ENCODE measurements around the gene SPTBN5. TPM values are rescaled to one million over a fixed set of nuclear protein-coding genes. Genes with fewer than 3 reads are reported as not detected.

SPTBN5 gene
- total RNA-seq, 1 experiment from 2014 or later, result 0.64 TPM

DNA sequence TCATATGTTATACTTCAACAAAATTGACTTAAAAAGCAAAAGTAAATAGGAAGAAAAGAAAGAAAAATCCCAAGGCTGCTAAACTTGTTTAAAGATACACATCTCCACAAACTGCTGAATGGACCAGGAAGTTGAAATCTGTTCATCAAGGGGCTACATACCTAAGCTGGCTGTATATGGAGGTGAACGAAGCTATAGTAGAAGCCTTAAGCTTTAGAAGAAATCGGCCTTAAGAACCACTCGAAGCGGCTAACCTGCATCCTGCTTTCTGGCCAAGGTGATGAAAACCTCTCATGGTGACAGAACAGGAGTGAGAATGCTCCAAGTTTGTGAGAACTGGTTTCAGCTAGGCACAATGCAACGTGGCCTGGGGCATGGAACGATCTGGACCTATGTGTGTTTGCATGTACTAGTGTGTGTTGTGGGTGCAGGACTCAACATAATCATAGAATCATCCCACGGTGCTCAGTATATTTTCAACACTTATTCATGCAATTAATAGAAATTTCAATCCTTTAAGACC, 31.3 kb upstream of the SPTBN5 start:
- H3K27me3 Mint-ChIP-seq (ENCODE audit: unreplicated experiment), result no peaks in the 10 kb centered on the region
- peaks cover 18% of the 10 kb centered on the region for H3K36me3 Mint-ChIP-seq (ENCODE audit: insufficient read depth, unreplicated experiment)
- BruUV-seq (replicated peaks), result no TSS peak
- no peak overlapping the region for H3K27ac Mint-ChIP-seq (ENCODE audit: unreplicated experiment)
- TF ChIP-seq, protein P1, sequence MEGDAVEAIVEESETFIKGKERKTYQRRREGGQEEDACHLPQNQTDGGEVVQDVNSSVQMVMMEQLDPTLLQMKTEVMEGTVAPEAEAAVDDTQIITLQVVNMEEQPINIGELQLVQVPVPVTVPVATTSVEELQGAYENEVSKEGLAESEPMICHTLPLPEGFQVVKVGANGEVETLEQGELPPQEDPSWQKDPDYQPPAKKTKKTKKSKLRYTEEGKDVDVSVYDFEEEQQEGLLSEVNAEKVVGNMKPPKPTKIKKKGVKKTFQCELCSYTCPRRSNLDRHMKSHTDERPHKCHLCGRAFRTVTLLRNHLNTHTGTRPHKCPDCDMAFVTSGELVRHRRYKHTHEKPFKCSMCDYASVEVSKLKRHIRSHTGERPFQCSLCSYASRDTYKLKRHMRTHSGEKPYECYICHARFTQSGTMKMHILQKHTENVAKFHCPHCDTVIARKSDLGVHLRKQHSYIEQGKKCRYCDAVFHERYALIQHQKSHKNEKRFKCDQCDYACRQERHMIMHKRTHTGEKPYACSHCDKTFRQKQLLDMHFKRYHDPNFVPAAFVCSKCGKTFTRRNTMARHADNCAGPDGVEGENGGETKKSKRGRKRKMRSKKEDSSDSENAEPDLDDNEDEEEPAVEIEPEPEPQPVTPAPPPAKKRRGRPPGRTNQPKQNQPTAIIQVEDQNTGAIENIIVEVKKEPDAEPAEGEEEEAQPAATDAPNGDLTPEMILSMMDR (IDR thresholded peaks at IDR 0.05; ENCODE audit: unreplicated experiment), result no peak
- intact Hi-C loops (cut with micrococcal nuclease; ENCODE audit: unreplicated experiment), result loop anchor here (5.0 kb wide), 1 partner anchor 47 kb away; the partner anchor contains the start of gene EHD4
- CTCF ChIA-PET, result no interaction called here
- peaks cover 35% of the 10 kb centered on the region for H3K4me1 Mint-ChIP-seq (ENCODE audit: low read depth, unreplicated experiment)
- no peak overlapping the region for H3K4me3 Mint-ChIP-seq (ENCODE audit: low read depth, unreplicated experiment)
- H3K9me3 Mint-ChIP-seq (ENCODE audit: low read depth, unreplicated experiment), result no peaks in the 10 kb centered on the region
- no peak for DNase-seq

- Mint-ChIP-seq H3K27me3 (ENCODE audit: unreplicated experiment) (no peaks in the 10 kb centered on the region), H3K9me3 (ENCODE audit: low read depth, unreplicated experiment) (no peaks in the 10 kb centered on the region), H3K4me3 (ENCODE audit: low read depth, unreplicated experiment) (no peak overlapping the region), H3K4me1 (ENCODE audit: low read depth, unreplicated experiment) (peaks cover 35% of the 10 kb centered on the region), H3K27ac (ENCODE audit: unreplicated experiment) (no peak overlapping the region), H3K36me3 (ENCODE audit: insufficient read depth, unreplicated experiment) (peaks cover 18% of the 10 kb centered on the region)
- intact Hi-C loops (cut with micrococcal nuclease; ENCODE audit: unreplicated experiment), result no loop called here
- DNase-seq, result no peak
- BruUV-seq (replicated peaks), result no TSS peak
- TF ChIP-seq, protein P1 (IDR thresholded peaks at IDR 0.05; ENCODE audit: unreplicated experiment), result no peak
- CTCF ChIA-PET, result interaction anchor here (1.1 kb wide), 1 partner anchor 49 kb away, joined by 3 read pairs; the partner anchor contains the start of gene EHD4
These were observed 29.6 kb upstream of the SPTBN5 start for GRCh38 chr15:41923401-41923997.

DNA sequence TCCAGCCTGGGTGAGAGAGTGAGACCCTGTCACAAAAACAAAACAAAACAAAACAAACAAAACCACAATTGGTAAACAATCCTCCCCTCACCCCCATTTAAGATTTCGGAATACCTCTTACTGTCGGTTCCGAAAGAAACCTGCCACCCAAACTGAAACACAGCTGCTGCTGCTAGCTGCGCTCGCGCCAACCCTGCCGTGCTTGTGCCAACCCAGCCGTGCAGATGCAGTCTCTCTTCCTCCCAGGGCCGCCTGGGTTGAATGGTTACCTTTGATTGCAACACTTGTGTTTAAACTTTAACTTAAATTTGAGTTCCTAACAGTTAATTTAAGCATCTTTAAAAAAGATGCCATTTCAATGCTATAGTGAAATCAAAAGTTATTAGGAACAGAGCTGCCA, 28.5 kb upstream of the SPTBN5 start:
- intact Hi-C loops (cut with micrococcal nuclease; ENCODE audit: unreplicated experiment), result no loop called here
- no TSS peak for BruUV-seq (replicated peaks)
- Mint-ChIP-seq H3K9me3 (ENCODE audit: low read depth, unreplicated experiment) (no peaks in the 10 kb centered on the region), H3K36me3 (ENCODE audit: insufficient read depth, unreplicated experiment) (peaks cover 30% of the 10 kb centered on the region), H3K4me3 (ENCODE audit: low read depth, unreplicated experiment) (no peak overlapping the region), H3K4me1 (ENCODE audit: low read depth, unreplicated experiment) (peaks cover 32% of the 10 kb centered on the region), H3K27me3 (ENCODE audit: unreplicated experiment) (no peaks in the 10 kb centered on the region), H3K27ac (ENCODE audit: unreplicated experiment) (no peak overlapping the region)
- TF ChIP-seq, protein P1 (IDR thresholded peaks at IDR 0.05; ENCODE audit: unreplicated experiment), result no peak
- DNase-seq, result no peak
- CTCF ChIA-PET, result no interaction called here

DNA sequence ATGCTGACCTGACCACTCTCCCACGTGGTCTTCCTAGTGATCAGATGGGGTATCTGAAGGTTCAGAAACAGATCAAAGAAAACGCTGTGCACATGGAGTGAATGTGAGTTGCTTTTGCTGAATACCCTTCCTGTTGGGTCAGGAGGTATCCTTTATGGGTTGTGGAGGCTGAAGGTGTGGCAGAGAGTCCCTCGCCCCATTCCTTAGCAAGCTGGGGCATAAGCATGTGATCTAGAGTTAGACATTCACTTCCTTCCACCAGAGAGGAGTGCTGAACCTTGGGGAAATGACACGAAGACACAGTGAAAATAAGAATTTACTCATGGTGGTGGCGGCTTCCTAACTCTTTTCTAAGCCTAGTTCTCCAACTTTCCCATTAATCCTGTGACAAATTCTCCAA, 27.8 kb upstream of the SPTBN5 start:
- H3K4me3 Mint-ChIP-seq (ENCODE audit: low read depth, unreplicated experiment), result no peak overlapping the region
- TF ChIP-seq, protein P1 (IDR thresholded peaks at IDR 0.05; ENCODE audit: unreplicated experiment), result no peak
- no peak for DNase-seq
- H3K36me3 Mint-ChIP-seq (ENCODE audit: insufficient read depth, unreplicated experiment), result peaks cover 30% of the 10 kb centered on the region
- CTCF ChIA-PET, result no interaction called here
- intact Hi-C loops (cut with micrococcal nuclease; ENCODE audit: unreplicated experiment), result no loop called here
- no peaks in the 10 kb centered on the region for H3K27me3 Mint-ChIP-seq (ENCODE audit: unreplicated experiment)
- no TSS peak for BruUV-seq (replicated peaks)
- H3K27ac Mint-ChIP-seq (ENCODE audit: unreplicated experiment), result no peak overlapping the region
- H3K9me3 Mint-ChIP-seq (ENCODE audit: low read depth, unreplicated experiment), result no peaks in the 10 kb centered on the region
- peaks cover 26% of the 10 kb centered on the region for H3K4me1 Mint-ChIP-seq (ENCODE audit: low read depth, unreplicated experiment)
